GM08714 (cell line): ENCODE results near the gene AGAP1.
"Not testable (repeated sequence)": the region's sequence is repeated elsewhere in the genome, so short reads cannot be mapped to it uniquely, and the experiment has no call there.

ENCODE experiments used
- H3K4me3 ChIP-seq: fragments of 200-500 bp; sonication (Bioruptor generic); 2 replicates; pipeline ENCODE4 v1.5.1; 2014; ENCODE audit warnings: mild to moderate bottlenecking, low read length, inconsistent platforms
- ZNF274 ChIP-seq: IDR thresholded peaks from 2 replicates; pipeline ENCODE4 v1.6.1; 2012; ENCODE audit warnings: mild to moderate bottlenecking, low read depth, low read length

AGAP1 gene

DNA sequence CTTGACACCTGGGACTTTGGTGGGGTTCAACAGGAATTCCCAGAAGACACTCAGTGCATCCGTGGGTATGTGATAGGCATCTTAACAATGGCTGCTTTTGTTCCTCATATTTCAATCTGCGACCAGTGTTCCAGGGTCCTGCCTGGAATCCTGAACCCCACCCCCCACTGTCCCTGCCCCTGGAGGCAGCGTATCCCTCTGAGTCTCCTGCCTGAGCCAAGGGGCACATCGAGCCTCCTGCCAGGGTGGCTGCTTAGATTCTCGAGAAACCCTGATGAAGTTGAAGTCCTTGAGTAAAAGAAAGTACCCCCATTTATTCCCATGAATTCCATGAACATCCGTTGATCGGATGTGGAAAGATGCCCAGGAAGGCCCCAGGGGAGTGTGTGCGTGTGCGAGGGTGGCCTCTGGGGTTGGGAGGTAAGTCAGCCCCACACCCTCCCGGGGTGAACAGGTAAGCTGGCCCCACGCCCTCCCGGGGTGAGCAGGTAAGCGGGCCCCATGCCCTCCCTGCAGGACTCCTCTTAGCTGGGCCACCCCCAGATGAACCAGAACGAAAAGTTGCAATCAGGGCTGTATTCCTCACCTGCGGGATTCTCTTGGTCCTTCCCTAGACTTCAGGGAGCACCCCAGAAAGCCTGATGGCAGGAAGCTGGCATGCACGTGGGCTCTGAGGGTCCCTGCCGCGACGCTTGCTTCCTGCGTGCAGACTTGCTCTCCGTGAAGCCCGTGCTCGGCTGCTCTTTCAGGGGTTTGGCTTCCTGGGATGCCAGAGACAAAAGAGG, 253.3 kb downstream of the AGAP1 start:
- TF ChIP-seq ZNF274: no peak
- H3K4me3 ChIP-seq: no peak overlapping the region

DNA sequence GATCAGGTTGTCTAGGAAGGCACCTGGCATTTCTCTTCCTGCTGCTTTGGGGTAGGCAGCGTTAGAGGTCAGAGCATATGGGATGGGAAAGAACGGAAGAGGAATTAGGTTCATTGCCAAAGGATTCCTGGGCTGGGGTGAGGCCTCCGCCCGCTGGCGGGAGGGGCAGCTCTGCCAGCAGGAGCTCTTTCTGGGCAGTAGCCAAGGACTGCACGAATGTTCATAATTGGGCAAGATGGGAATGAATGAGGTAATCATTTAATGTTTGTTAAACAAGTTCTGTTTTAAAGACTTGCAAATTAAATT, 253.9 kb downstream of the AGAP1 start:
- no peak for TF ChIP-seq ZNF274
- no peak overlapping the region for H3K4me3 ChIP-seq

DNA sequence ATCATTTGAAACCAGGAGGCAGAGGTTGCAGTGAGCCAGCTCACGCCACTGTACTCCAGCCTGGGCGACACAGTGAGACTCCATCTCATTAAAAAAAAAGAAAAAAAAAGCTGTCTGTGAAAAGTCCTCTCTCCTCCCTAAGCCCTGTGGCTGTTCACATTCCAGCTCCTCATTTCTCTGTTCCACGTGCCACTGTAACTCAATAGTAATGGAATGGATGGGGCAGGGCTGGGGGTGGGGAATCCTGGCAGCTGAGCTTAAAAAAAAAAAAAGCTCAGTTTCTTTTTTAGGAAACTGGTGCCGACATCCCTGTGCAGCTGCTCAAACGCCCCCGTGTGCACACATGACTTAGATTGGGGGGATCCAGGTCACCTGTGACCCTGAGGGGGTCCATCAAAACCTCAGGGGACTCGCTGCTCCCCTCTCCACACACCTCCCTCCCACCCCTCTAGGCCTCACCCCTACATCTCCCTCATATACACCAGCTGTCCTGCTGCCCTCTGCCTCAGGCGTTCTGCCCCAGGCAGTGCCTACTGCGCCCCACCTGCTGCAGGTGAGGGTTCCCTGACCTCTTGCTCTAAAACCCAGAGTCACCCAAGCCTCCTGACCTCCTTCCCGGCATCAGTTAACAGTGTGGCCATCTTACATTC, 255.4 kb downstream of the AGAP1 start:
- TF ChIP-seq ZNF274: no peak
- no peak overlapping the region for H3K4me3 ChIP-seq

DNA sequence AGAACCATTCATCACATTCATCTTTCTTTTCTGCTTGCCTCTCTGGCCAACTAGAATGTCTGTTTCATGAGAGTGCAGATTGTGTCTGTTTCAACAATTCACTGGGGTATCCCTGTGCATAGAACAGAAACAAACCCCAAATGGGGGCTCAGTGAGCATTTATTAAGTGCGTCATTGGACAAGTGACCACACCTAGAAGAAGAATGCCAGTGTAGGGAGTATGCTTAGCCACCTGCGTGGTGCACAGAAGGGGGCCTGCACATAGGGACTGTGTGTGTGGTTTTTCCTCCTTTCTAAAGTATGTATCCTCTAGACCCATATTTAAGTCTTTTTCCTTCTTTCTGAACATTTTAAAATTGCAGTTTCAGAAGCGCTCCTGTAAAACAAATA, 255.9 kb downstream of the AGAP1 start:
- no peak overlapping the region for H3K4me3 ChIP-seq
- no peak for TF ChIP-seq ZNF274

DNA sequence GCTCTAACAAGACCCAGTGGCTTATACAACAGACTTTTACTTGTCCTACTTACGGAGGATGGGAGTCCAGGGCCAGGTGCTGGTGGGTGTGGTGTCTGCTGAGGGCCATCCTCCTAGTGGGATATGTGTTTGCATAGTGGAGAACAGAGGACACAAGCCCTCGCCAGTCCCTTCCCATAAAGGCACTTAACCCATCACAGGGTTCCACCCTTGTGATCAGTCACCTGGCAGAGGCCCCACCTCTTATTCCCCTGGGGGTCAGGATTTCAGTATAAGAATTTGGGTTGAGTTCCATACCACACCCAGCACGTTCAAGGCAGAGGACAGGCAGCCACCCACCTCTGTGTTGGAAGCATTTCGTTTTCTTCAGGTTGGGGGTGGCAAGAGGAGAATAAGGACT, 259.0 kb downstream of the AGAP1 start:
- no peak overlapping the region for H3K4me3 ChIP-seq
- TF ChIP-seq ZNF274: no peak

DNA sequence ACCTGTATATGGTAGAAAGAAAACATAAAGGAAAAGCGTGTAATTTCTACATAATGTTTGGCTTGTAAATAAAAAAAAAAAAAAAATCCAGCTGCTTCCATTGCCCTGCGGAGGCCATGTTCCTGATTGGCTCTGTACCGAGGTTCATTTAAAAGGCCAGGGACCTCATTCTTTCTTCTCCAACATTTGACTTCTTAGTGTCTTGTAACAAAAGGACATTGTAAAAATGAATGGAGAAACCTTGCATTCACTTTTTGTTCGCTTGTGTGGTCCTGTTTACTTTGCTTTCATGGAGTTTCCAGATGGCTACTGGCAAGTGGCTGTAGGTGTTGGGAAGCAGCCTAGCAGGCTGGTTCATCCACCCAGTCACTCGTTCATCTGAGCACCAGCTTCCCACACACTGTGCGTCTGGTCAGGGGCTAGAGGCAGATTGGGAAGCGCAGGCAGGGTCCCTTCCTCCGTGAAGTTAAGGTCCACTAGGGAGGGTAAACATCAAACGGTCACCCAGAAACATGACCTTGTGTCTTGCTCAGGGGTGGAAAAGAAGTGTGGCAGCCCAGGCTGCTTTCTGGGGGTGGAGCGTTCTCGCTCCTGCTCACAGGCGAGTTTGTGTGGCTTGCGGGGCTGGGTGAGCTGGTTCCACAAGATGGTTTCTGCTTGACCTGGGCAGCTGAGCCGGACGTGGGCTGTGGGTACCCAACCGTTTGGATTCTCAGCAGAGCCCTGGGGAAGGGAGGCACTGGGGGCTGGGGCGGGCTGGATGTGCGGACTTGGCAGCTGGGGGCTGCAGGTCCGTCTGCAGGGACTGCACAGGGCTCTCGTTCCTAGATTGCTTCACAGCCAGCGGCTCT, 260.7 kb downstream of the AGAP1 start:
- H3K4me3 ChIP-seq: no peak overlapping the region
- no peak for TF ChIP-seq ZNF274

DNA sequence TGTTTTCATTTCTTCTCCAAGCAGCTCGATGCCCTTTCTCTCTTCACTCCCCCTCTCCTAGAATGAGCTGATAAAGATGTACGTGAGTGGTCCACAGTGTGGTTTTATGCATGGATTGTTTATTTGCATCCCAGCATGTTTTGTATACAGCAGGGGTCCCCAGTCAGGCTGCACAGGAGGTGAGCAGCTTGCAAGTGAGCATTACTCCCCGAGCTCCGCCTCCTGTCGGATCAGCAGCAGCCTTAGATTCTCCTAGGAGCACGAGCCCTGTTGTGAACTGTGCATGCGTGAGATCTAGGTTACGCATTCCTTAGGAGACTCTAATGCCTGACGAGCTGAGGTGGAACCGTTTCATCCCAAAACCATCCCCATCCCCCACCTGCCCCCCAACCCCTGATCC, 262.6 kb downstream of the AGAP1 start:
- no peak for TF ChIP-seq ZNF274
- no peak overlapping the region for H3K4me3 ChIP-seq

DNA sequence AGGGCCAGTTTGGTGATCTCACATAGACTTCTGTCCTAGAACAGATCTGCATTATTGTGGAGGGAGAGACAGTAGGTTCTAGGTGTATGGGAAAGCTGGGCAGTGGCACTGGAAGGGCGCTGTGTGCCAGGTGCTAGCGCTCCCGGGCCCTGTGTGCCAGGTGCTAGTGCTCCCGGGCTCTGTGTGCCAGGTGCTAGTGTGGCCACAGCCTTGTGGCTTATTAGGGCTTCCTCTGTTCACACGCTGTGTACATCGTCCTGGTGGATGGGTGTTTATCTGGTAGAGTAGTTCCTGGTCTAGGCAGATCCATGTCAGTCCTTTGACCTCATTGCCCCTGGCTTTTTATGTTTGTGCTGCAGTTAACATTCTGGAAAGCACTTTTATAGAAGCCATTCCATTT, 263.4 kb downstream of the AGAP1 start:
- no peak for TF ChIP-seq ZNF274
- no peak overlapping the region for H3K4me3 ChIP-seq

DNA sequence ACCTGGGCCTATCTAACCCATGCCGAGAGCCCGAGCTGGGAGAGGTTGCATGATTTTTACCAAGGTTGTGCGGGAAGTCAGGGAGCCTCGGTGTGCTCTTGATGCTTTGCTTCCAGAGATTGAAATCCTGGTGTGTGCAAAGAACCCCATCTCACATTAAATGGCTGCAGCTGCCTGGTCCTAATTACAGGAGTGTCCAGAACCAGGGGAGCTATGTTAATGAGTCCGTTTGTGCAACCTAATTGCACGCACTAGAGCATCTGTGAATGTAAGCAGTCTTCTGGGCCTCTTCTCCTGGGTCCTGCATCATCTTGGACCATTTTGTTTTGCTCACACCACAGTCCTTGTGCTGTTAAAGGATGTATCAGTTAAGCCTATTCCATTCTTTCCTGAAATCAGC, 263.8 kb downstream of the AGAP1 start:
- no peak for TF ChIP-seq ZNF274
- H3K4me3 ChIP-seq: no peak overlapping the region

DNA sequence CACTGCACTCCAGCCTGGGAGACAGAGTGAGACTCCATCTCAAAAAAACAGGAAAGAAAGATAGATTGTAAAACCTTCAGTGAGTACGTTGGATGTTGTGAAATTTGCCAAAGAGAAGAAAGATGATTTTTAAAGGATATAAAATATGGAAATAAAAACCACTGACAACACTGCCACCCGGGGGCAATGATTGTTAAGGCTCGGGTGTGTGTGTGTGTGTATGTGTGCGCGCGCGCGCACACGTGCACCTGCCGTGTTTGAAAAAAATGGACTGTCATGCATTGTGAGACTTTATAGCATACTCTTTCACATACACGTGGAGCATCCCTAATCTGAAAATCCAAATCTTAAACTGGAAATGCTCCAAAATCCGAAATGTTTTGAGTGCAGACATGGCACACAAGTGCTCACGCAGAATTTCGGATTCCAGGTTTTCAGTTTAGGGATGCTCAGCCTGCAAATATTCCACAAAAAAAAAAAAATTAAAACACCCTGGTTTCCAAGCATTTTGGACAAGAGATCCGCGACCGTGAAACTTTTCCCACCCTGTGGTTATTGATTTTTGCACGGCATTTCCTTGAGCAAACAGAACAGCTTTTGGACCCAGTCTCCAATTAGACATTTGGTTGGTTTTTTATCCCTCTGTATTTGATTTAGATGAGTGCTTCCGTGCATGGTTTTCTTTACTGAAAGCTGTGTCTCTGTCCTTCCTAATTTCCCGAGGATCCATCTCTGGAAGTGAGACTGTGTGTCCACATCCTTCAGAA, 269.2 kb downstream of the AGAP1 start:
- no peak overlapping the region for H3K4me3 ChIP-seq
- no peak for TF ChIP-seq ZNF274

DNA sequence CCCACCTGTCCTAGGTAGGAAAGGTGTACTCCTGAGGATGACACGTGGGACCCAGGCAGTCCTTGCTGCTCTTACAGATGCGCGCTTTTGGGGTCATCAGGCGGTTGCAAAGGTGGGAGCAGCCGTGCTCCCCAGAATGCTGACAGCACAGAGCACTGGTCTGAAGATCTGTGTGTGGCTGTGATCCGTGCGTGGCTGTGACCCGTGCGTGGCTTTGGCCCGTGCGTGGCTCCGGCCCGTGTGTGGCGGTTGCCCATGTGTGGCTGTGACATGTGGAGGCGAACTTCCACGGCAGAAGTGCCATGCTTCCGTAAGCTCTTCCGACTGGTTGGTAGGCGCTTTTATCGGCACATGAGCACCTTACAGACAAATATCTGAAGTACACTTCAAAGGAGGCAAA, 270.0 kb downstream of the AGAP1 start:
- TF ChIP-seq ZNF274: no peak

DNA sequence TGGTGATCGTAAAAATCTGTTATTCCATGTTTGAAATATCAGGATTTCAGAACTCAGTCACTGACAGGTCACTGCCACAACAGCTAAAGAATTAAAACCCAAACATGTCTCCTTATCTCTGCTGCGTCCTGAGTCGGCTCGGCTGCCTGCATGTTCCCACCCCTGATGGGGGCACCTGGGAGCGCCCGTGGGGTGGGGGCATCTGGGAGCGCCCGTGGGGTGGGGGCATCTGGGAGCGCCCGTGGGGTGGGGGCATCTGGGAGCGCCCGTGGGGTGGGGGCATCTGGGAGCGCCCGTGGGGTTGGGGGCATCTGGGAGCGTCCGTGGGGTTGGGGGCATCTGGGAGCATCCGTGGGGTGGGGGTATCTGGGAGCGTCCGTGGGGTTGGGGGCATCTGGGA, 270.6 kb downstream of the AGAP1 start:
- not testable (repeated sequence) for H3K4me3 ChIP-seq

More for the DNA sequence above, 270.0 kb downstream of the AGAP1 start:
- no peak overlapping the region for H3K4me3 ChIP-seq

DNA sequence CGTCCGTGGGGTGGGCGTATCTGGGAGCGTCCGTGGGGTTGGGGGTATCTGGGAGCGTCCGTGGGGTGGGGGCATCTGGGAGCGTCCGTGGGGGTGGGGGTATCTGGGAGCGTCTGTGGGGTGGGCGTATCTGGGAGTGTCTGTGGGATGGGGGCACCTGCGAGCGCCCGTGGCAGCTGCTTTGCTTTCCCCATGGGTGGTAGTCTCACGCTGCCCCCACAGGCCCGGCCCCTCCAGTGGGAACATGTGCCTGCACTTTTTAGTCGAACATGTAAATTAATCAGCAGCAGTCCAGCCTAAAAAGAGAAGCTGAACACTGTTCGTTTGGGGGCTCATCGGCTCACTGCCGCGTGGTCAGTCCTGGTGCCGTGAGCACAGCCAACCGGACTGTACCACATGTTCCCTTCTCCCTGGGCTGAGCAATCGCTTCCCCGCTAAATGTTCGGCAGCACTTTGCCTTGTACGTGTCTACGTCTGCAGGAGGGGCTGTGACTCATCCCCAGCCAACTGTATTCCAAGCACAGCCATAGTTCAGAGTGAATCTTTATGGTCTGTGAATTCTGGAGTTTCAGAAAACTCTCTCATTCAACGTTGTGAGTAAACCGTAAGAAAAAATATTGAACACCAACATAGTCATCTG, 271.5 kb downstream of the AGAP1 start:
- no peak overlapping the region for H3K4me3 ChIP-seq
- no peak for TF ChIP-seq ZNF274

DNA sequence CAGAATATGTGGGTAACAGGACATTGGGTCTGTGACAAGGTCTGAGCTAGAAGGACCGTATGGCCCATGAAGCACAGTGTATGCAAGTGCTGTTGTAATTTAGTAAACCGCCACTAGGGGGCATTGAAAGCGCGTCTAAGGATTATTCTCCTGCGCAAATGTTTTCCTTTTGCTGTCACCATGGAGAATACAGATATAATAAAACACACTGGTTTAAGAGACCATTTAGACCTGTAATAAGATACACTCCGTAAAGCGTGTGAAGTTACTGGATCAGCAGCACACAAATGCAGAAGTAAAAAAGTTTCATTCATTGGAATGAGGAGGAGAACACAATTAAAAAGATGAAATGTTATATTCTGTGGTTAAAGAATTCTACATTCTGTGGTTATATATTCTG, 272.4 kb downstream of the AGAP1 start:
- H3K4me3 ChIP-seq: no peak overlapping the region
- no peak for TF ChIP-seq ZNF274
